Uterus (tissue), 4 donors: ENCODE results near the gene BDKRB2. TPM values are rescaled to one million over a fixed set of nuclear protein-coding genes. Genes with fewer than 3 reads are reported as not detected.

ENCODE experiments used
- DNase-seq, 2 donors: peaks; one replicate each; pipeline ENCODE4 v3.0.0-alpha.2; 2019 to 2020
- H3K27ac ChIP-seq, 2 donors: fragments of 200-600 bp; sonication (generic); 1 replicate in 1 of 2; 2 replicates in 1 of 2; pipeline ENCODE4 v1.5.1; 2016 to 2018
- H3K27me3 ChIP-seq, 2 donors: fragments of 200-600 bp; sonication (generic); one replicate each; pipeline ENCODE4 v1.5.1; 2018 to 2019; ENCODE audit warnings: control low read depth in 1 of 2
- H3K36me3 ChIP-seq, 2 donors: fragments of 200-600 bp; sonication (generic); one replicate each; pipeline ENCODE4 v1.5.1; 2019; ENCODE audit warnings: control low read depth in 1 of 2
- H3K4me1 ChIP-seq, 2 donors: fragments of 200-600 bp; sonication (generic); one replicate each; pipeline ENCODE4 v1.5.1; 2018 to 2019; ENCODE audit warnings: control low read depth in 1 of 2
- H3K4me3 ChIP-seq, 2 donors: fragments of 200-600 bp; sonication (generic); 1 replicate in 1 of 2; 2 replicates in 1 of 2; pipeline ENCODE4 v1.5.1; 2018 to 2019; ENCODE audit warnings: mild to moderate bottlenecking in 1 of 2
- H3K9me3 ChIP-seq, 2 donors: fragments of 200-600 bp; sonication (generic); one replicate each; pipeline ENCODE4 v1.5.1; 2019; ENCODE audit warnings: control low read depth in 1 of 2
- POLR2A ChIP-seq, 2 donors: fragments of 450-650 bp; IDR thresholded peaks; one replicate each; pipeline ENCODE4 v1.6.1; 2016; ENCODE audit warnings: antibody characterized with exemption in 2 of 2, mild to moderate bottlenecking in 1 of 2, moderate library complexity in 1 of 2
- intact Hi-C: fragments of 100-400 bp; cut with DNase I; formaldehyde crosslinking; loops from one replicate; pipeline ENCODE4 v1.15.1; 2023; ENCODE audit warnings: low total_unique reads
- total RNA-seq, 4 donors: library from RNA; depleted of rRNA in 3 of 4; stranded (reverse); fragments of >200 nt in 3 of 4; gene quantifications; one replicate each; pipeline versions ENCODE4 v1.1.0 to v1.2.4, GENCODE V29; 2014 to 2023
- TF ChIP-seq, protein P1 (sequence below), 4 experiments: fragments of 200-600 bp in 2 of 4; fragments of 450-650 bp in 2 of 4; sonication (generic) in 2 of 4; IDR thresholded peaks; one replicate each; pipeline ENCODE4 v1.5.1; 2016 to 2019; ENCODE audit warnings: antibody characterized with exemption in 4 of 4, mild to moderate bottlenecking in 2 of 4, moderate library complexity in 1 of 4
- donor health status: DM: yes; HTN: yes; CAD: no.

Gene BDKRB2
- total RNA-seq, 4 donors from 2014 or later = 4.4 to 34.6 (median 11.1) TPM

DNA sequence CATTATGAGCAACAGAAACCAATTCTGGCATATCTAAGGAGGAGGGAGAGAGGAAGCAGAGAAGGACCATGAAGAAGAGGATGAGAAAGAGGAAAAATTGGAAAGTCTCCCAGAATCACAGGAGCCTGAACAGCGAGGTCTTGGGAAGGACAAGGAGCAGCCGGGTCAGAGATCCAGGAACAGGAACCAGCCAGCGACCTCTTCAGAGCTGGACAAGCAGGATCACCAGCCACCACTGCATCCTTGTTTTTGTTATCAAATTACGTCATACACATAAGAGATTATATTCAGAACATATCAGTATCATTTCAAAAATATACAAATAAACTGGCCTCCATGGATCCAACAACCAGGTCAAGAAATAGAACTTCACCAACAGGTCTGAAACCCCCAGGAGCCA is 22.1 kb upstream of the BDKRB2 start:
- H3K36me3 ChIP-seq = no peaks in the 10 kb centered on the region
- intact Hi-C loops = no loop called here
- TF ChIP-seq, protein P1, sequence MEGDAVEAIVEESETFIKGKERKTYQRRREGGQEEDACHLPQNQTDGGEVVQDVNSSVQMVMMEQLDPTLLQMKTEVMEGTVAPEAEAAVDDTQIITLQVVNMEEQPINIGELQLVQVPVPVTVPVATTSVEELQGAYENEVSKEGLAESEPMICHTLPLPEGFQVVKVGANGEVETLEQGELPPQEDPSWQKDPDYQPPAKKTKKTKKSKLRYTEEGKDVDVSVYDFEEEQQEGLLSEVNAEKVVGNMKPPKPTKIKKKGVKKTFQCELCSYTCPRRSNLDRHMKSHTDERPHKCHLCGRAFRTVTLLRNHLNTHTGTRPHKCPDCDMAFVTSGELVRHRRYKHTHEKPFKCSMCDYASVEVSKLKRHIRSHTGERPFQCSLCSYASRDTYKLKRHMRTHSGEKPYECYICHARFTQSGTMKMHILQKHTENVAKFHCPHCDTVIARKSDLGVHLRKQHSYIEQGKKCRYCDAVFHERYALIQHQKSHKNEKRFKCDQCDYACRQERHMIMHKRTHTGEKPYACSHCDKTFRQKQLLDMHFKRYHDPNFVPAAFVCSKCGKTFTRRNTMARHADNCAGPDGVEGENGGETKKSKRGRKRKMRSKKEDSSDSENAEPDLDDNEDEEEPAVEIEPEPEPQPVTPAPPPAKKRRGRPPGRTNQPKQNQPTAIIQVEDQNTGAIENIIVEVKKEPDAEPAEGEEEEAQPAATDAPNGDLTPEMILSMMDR (IDR thresholded peaks at IDR 0.05) = no peak
- TF ChIP-seq POLR2A (IDR thresholded peaks at IDR 0.05) = no peak
- no peaks in the 10 kb centered on the region for H3K4me1 ChIP-seq
- H3K9me3 ChIP-seq = no peaks in the 10 kb centered on the region
- H3K27ac ChIP-seq = no peak overlapping the region
- H3K4me3 ChIP-seq = no peak overlapping the region
- DNase-seq = no peak
- no peaks in the 10 kb centered on the region for H3K27me3 ChIP-seq

DNA sequence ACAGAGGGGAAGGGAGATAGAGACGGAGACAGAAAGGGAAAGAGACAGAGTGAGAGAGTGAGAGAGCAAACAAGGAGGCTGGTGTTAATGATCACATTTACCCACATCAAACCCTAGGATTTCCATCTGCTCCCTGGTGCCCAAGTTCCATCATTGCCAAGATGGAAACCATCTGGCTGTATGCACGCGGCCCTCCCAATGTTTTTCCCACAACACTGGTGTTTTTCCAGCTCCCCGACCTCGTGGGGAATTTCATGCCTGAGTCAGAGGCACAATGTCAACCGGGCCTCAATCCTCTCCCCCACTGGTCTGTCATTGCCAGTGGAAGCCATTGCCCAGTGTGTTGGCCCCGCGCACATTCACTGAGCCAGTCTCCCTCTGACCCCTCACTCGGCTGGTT is 19.9 kb upstream of the BDKRB2 start:
- intact Hi-C loops = no loop called here
- no peak overlapping the region for H3K4me3 ChIP-seq

DNA sequence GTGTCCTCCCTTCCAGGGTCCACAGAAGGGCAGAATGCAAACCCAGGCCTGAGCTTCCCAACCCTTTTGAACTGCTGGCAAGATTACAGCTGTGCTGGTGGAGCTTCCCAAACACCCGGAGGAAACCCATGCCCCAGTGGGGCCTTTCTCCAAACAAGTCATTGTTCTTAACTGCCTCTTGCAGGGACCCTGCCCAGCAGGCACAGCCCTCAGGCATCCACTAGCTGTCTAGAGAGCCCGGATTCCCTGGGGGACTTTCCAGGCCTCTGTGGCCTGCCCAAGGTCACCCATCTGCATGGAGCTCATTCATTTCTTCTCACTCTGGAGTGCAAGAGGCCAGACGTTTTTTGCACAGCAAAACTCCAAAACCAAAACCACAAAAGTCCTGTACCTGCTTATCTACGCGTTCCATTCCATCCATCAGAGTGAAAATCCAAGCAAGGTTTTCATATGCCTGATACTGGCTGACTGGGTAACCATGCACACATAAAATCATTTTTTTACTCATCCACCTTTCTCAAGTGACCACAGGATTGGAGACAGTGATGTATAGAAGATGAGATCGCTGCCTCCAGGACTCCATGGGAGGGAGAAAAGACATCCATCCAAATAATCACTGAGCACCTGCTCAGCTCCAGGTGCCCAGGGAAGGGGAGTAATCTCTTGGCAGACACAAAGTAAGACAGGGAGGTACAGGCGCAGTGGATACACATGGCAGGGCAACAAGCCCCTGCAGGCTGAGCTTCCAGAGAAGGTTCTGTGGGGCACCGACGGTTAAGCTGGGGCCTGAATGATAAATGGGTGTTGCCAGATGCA is 17.2 kb upstream of the BDKRB2 start:
- H3K36me3 ChIP-seq = no peaks in the 10 kb centered on the region
- TF ChIP-seq POLR2A (IDR thresholded peaks at IDR 0.05) = no peak
- TF ChIP-seq, protein P1 (IDR thresholded peaks at IDR 0.05) = no peak
- no peaks in the 10 kb centered on the region for H3K27me3 ChIP-seq
- intact Hi-C loops = no loop called here
- no peak overlapping the region for H3K4me3 ChIP-seq
- DNase-seq = no peak
- no peaks in the 10 kb centered on the region for H3K4me1 ChIP-seq
- no peak overlapping the region for H3K27ac ChIP-seq
- H3K9me3 ChIP-seq = no peaks in the 10 kb centered on the region

More for the DNA sequence above, 19.9 kb upstream of the BDKRB2 start:
- Histone ChIP-seq H3K27me3 (no peaks in the 10 kb centered on the region), H3K36me3 (no peaks in the 10 kb centered on the region), H3K4me1 (no peaks in the 10 kb centered on the region), H3K27ac (no peak overlapping the region), H3K9me3 (no peaks in the 10 kb centered on the region)
- no peak for DNase-seq
- TF ChIP-seq, protein P1 (IDR thresholded peaks at IDR 0.05) = no peak
- TF ChIP-seq POLR2A (IDR thresholded peaks at IDR 0.05) = no peak

DNA sequence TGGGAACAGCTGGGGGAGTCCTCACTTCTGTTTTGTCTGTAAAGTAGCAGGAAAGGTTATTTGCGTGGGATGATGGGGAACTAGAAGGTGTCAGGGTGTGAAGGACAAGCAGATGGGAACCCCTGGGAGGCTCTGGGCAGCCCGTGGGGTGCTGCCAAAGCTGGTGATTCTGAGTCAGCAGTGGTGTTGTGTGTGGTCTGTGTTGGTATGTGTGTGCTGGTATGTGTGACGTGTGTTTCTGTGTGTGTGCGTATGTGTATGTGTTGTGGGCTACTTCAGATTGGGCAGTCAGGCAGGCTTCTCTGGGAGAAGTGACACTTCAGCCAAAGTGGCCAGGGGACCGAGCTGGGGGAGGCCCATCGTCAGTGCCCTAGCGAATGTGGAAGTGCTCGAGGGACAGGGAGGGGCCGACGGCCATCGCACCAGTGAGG is 15.3 kb upstream of the BDKRB2 start:
- no peak for TF ChIP-seq POLR2A (IDR thresholded peaks at IDR 0.05)
- TF ChIP-seq, protein P1 (IDR thresholded peaks at IDR 0.05) = no peak
- Histone ChIP-seq H3K27me3 (no peaks in the 10 kb centered on the region), H3K4me3 (no peak overlapping the region), H3K9me3 (no peaks in the 10 kb centered on the region), H3K4me1 (no peaks in the 10 kb centered on the region), H3K36me3 (no peaks in the 10 kb centered on the region), H3K27ac (no peak overlapping the region)
- no peak for DNase-seq
- intact Hi-C loops = no loop called here

DNA sequence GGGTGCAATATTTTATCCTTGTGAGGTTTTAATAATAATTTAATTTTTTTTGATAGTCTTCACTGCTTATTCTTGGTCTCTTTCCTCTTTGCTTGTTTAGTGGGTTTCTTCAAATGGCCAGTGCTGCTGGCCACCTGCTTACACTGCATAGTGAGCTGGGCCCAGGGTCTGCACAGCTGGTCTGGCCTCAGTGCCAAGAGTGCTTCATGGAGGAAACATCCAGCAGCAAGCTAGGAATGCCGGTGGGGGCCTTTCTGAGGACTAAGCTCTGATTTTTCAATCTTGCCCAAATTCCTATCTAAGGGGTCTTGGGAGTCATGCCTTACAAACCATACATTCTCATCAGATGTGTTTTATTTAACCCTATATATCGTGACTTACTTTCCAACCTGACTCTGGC is 13.3 kb upstream of the BDKRB2 start:
- Histone ChIP-seq H3K36me3 (no peaks in the 10 kb centered on the region), H3K9me3 (no peaks in the 10 kb centered on the region), H3K27ac (no peak overlapping the region), H3K4me1 (no peaks in the 10 kb centered on the region), H3K4me3 (no peak overlapping the region), H3K27me3 (no peaks in the 10 kb centered on the region)
- no peak for TF ChIP-seq POLR2A (IDR thresholded peaks at IDR 0.05)
- TF ChIP-seq, protein P1 (IDR thresholded peaks at IDR 0.05) = no peak
- DNase-seq = no peak
- intact Hi-C loops = no loop called here
